H9 (cell line): ENCODE measurements around the gene HOXD8. TPM values are rescaled to one million over a fixed set of nuclear protein-coding genes. Genes with fewer than 3 reads are reported as not detected.

ENCODE experiments used
- DNase-seq: peaks from one replicate; pipeline ENCODE4 v3.0.0-alpha.2; 2017
- H2AFZ ChIP-seq: one replicate; pipeline ENCODE4 v1.6.1; 2013; ENCODE audit warnings: mild to moderate bottlenecking, low read length, control low read depth, moderate library complexity
- H2AK5ac ChIP-seq: 2 replicates; pipeline ENCODE4 v1.6.1; 2013; ENCODE audit warnings: low read length, control low read depth, mixed read lengths; ENCODE audit not compliant: insufficient read length
- H2BK120ac ChIP-seq: one replicate; pipeline ENCODE4 v1.6.1; 2013; ENCODE audit warnings: low read depth, mild to moderate bottlenecking, low read length, control low read depth, inconsistent platforms; ENCODE audit not compliant: poor library complexity, severe bottlenecking
- H2BK12ac ChIP-seq: 2 replicates; pipeline ENCODE4 v1.6.1; 2013; ENCODE audit warnings: low read length, control low read depth, mixed read lengths, low read depth; ENCODE audit not compliant: insufficient read length
- H2BK15ac ChIP-seq: 2 replicates; pipeline ENCODE4 v1.6.1; 2013; ENCODE audit warnings: low read depth, low read length, control low read depth
- H2BK20ac ChIP-seq: one replicate; pipeline ENCODE4 v1.6.1; 2013; ENCODE audit warnings: low read depth, mild to moderate bottlenecking, low read length, control low read depth, inconsistent platforms; ENCODE audit not compliant: poor library complexity, severe bottlenecking
- H2BK5ac ChIP-seq: 2 replicates; pipeline ENCODE4 v1.6.1; 2013; ENCODE audit warnings: low read length, control low read depth, mixed read lengths; ENCODE audit not compliant: insufficient read length
- H3K14ac ChIP-seq: 2 replicates; pipeline ENCODE4 v1.6.1; 2013; ENCODE audit warnings: low read length, control low read depth; ENCODE audit not compliant: insufficient read depth
- H3K18ac ChIP-seq: 2 replicates; pipeline ENCODE4 v1.6.1; 2013; ENCODE audit warnings: low read depth, mild to moderate bottlenecking, mixed read lengths, low read length, control low read depth; ENCODE audit not compliant: insufficient read length
- H3K23ac ChIP-seq: 2 replicates; pipeline ENCODE4 v1.6.1; 2013; ENCODE audit warnings: low read length, control low read depth, mixed read lengths, low read depth; ENCODE audit not compliant: insufficient read length
- H3K23me2 ChIP-seq: 2 replicates; pipeline ENCODE4 v1.6.1; 2013; ENCODE audit warnings: low read depth, mild to moderate bottlenecking, mixed read lengths, low read length, control low read depth; ENCODE audit not compliant: insufficient read length, poor library complexity, severe bottlenecking
- H3K27ac ChIP-seq: 2 replicates; pipeline ENCODE4 v1.5.1; 2013; ENCODE audit warnings: low read length, control low read depth, mixed read lengths, low read depth; ENCODE audit not compliant: insufficient read length
- H3K27me3 ChIP-seq: 2 replicates; pipeline ENCODE4 v1.6.1; 2013; ENCODE audit warnings: low read length, control low read depth, inconsistent platforms; ENCODE audit not compliant: insufficient read depth
- H3K4ac ChIP-seq: 2 replicates; pipeline ENCODE4 v1.6.1; 2013; ENCODE audit warnings: low read depth, mild to moderate bottlenecking, control low read depth, inconsistent platforms, low read length, moderate library complexity
- H3K4me1 ChIP-seq: 2 replicates; pipeline ENCODE4 v1.6.1; 2013; ENCODE audit warnings: low read length, control low read depth, inconsistent platforms; ENCODE audit not compliant: insufficient read depth
- H3K4me2 ChIP-seq: 2 replicates; pipeline ENCODE4 v1.6.1; 2013; ENCODE audit warnings: low read length, control low read depth, mixed read lengths; ENCODE audit not compliant: insufficient read length, insufficient read depth
- H3K56ac ChIP-seq: 2 replicates; pipeline ENCODE4 v1.6.1; 2013; ENCODE audit warnings: low read depth, mild to moderate bottlenecking, mixed read lengths, low read length, control low read depth; ENCODE audit not compliant: insufficient read length
- H3K79me1 ChIP-seq: 2 replicates; pipeline ENCODE4 v1.6.1; 2013; ENCODE audit warnings: low read depth, mild to moderate bottlenecking, moderate library complexity, low read length, control low read depth, inconsistent platforms; ENCODE audit not compliant: insufficient read depth, poor library complexity, severe bottlenecking
- H3K79me2 ChIP-seq: 2 replicates; pipeline ENCODE4 v1.6.1; 2013; ENCODE audit warnings: low read length, control low read depth, inconsistent platforms; ENCODE audit not compliant: insufficient read depth
- H3K9ac ChIP-seq: 2 replicates; pipeline ENCODE4 v1.6.1; 2013; ENCODE audit warnings: low read length, control low read depth, mixed read lengths; ENCODE audit not compliant: insufficient read length; ENCODE audit errors: extremely low read depth
- H3K9me3 ChIP-seq: one replicate; pipeline ENCODE4 v1.6.1; 2013; ENCODE audit warnings: low read depth, low read length, inconsistent platforms; ENCODE audit not compliant: control insufficient read depth
- H3T11ph ChIP-seq: one replicate; pipeline ENCODE4 v1.6.1; 2013; ENCODE audit warnings: mild to moderate bottlenecking, low read length, control low read depth, inconsistent platforms
- H4K20me1 ChIP-seq: one replicate; pipeline ENCODE4 v1.6.1; 2013; ENCODE audit not compliant: control insufficient read depth, insufficient read length, insufficient read depth
- H4K5ac ChIP-seq: 2 replicates; pipeline ENCODE4 v1.6.1; 2013; ENCODE audit warnings: low read depth, mild to moderate bottlenecking, mixed read lengths, low read length, control low read depth; ENCODE audit not compliant: insufficient read length
- H4K8ac ChIP-seq: replicated peaks from 2 replicates; pipeline ENCODE4 v1.6.1; 2013; ENCODE audit warnings: low read length, control low read depth, mixed read lengths, low read depth; ENCODE audit not compliant: insufficient read length
- H4K91ac ChIP-seq: 2 replicates; pipeline ENCODE4 v1.6.1; 2013; ENCODE audit warnings: low read depth, mild to moderate bottlenecking, moderate library complexity, mixed read lengths, low read length, control low read depth; ENCODE audit not compliant: insufficient read length
- H3K27ac Mint-ChIP-seq, 3 experiments: 2 replicates in 2 of 3; 3 replicates in 1 of 3; pipeline ENCODE4 v1.8.0; 2020 to 2021; ENCODE audit warnings: mixed read lengths in 3 of 3, mild to moderate bottlenecking in 1 of 3, moderate library complexity in 1 of 3
- H3K27me3 Mint-ChIP-seq: 2 replicates; pipeline ENCODE4 v1.8.0; 2021; ENCODE audit warnings: low read depth, mild to moderate bottlenecking, moderate library complexity, mixed read lengths
- H3K36me3 Mint-ChIP-seq, 3 experiments: 2 replicates in 2 of 3; 3 replicates in 1 of 3; pipeline ENCODE4 v1.8.0; 2020 to 2021; ENCODE audit warnings: low read depth in 3 of 3, mixed read lengths in 3 of 3; ENCODE audit not compliant: insufficient read depth in 1 of 3
- H3K4me1 Mint-ChIP-seq, 2 experiments: 2 replicates each; pipeline ENCODE4 v1.8.0; 2020; ENCODE audit warnings: mixed read lengths in 2 of 2
- H3K4me3 Mint-ChIP-seq, 2 experiments: 2 replicates in 1 of 2; 3 replicates in 1 of 2; pipeline ENCODE4 v1.8.0; 2020 to 2021; ENCODE audit warnings: mild to moderate bottlenecking in 2 of 2, mixed read lengths in 2 of 2, moderate library complexity in 1 of 2
- H3K9me3 Mint-ChIP-seq, 2 experiments: 2 replicates in 1 of 2; 3 replicates in 1 of 2; pipeline ENCODE4 v1.8.0; 2020; ENCODE audit warnings: mild to moderate bottlenecking in 2 of 2, mixed read lengths in 2 of 2, moderate library complexity in 1 of 2
- WGBS: extraction: QIAGEN DNeasy Blood & Tissue Kit; methylation state at CpG from one replicate; pipeline ENCODE4 v1.1.7; 2013; ENCODE audit warnings: missing lambda C conversion rate, low lambda C conversion rate, mixed read lengths; ENCODE audit not compliant: insufficient read length; ENCODE audit errors: extremely low coverage; 5-methylcytosine and 5-hydroxymethylcytosine counted together
- total RNA-seq: library from RNA; stranded (reverse); gene quantifications from 2 replicates; pipeline ENCODE4 v1.2.1, GENCODE V29; 2021
- TF ChIP-seq, protein P1 (sequence below): fragments of 200-600 bp; sonication (generic); conservative IDR thresholded peaks from 3 replicates; pipeline ENCODE4 v1.8.0; 2021; ENCODE audit warnings: antibody characterized with exemption, mild to moderate bottlenecking

Gene HOXD8
- total RNA-seq, 1 experiment from 2014 or later = not detected

DNA sequence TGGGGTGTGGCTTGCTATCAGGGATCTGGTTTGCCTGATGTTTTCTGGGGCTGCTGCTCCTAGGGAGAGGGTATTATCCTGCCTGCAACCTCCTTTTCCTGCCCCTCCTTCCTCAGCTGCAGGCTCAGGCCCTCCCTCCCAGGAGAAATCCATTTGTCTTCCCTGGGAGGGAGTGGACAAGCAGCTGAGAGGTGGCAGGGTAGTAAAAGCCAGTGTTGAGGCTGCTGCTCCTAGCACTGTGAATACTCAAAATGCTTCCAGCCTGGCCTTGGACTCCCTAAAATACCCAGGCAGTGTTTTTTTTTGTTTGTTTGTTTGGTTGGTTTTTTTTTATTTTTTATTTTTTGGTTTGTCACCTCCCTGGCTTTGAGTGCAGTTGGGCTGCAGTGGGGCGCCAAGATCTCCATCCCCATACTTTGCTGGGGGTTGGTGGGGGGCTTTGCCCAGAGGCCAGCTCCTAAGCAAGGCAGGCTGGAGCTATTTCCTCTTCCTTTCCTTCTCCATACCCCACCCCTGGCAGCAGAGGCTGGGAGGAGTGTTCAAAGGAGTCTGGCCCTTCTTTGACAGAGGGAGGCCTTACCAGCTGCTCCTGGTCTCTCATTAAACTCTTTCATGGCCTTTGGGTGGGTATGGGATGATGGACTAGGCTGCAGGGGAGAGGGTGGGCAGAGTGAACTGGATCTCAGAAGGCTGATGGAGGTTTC lies 41.2 kb downstream of the HOXD8 start:
- no peak overlapping the region for H3K18ac ChIP-seq
- H3K79me2 ChIP-seq = no peaks in the 10 kb centered on the region
- no peak overlapping the region for H2AFZ ChIP-seq
- Mint-ChIP-seq H3K4me1 (peaks cover 12 to 25% of the 10 kb centered on the region in 2 experiments), H3K36me3 (no peaks in the 10 kb centered on the region; a peak in 1 of 7 replicates), H3K27ac (no peak overlapping the region), H3K4me3 (no peak overlapping the region; a peak in 1 of 5 replicates), H3K27me3 (peaks cover 100% of the 10 kb centered on the region), H3K9me3 (peaks cover 0 to 12% of the 10 kb centered on the region in 2 experiments; a peak in 3 of 5 replicates)
- H2BK120ac ChIP-seq = no peak overlapping the region
- H4K8ac ChIP-seq = no peak overlapping the region
- H3K9me3 ChIP-seq = no peaks in the 10 kb centered on the region
- no peak overlapping the region for H3K23ac ChIP-seq
- H3K14ac ChIP-seq = no peak overlapping the region
- no peak overlapping the region for H2BK20ac ChIP-seq
- no peaks in the 10 kb centered on the region for H3K4me1 ChIP-seq
- H3K56ac ChIP-seq = no peak overlapping the region
- no peak overlapping the region for H4K91ac ChIP-seq
- H2BK15ac ChIP-seq = no peak overlapping the region
- H3K79me1 ChIP-seq = no peaks in the 10 kb centered on the region
- H3K4me2 ChIP-seq = no peak overlapping the region
- no peak overlapping the region for H2BK5ac ChIP-seq
- DNase-seq = no peak
- no peak overlapping the region for H3K9ac ChIP-seq
- no peak overlapping the region for H3K27ac ChIP-seq
- no peak overlapping the region for H3K4ac ChIP-seq
- no peak overlapping the region for H3T11ph ChIP-seq
- no peaks in the 10 kb centered on the region for H4K20me1 ChIP-seq
- H2AK5ac ChIP-seq = no peak overlapping the region
- no peak overlapping the region for H2BK12ac ChIP-seq
- no CpG with 5 or more reads among the region's 1 CpG for WGBS
- TF ChIP-seq, protein P1, sequence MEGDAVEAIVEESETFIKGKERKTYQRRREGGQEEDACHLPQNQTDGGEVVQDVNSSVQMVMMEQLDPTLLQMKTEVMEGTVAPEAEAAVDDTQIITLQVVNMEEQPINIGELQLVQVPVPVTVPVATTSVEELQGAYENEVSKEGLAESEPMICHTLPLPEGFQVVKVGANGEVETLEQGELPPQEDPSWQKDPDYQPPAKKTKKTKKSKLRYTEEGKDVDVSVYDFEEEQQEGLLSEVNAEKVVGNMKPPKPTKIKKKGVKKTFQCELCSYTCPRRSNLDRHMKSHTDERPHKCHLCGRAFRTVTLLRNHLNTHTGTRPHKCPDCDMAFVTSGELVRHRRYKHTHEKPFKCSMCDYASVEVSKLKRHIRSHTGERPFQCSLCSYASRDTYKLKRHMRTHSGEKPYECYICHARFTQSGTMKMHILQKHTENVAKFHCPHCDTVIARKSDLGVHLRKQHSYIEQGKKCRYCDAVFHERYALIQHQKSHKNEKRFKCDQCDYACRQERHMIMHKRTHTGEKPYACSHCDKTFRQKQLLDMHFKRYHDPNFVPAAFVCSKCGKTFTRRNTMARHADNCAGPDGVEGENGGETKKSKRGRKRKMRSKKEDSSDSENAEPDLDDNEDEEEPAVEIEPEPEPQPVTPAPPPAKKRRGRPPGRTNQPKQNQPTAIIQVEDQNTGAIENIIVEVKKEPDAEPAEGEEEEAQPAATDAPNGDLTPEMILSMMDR = no peak
- H4K5ac ChIP-seq = no peak overlapping the region
- H3K27me3 ChIP-seq = peaks cover 97% of the 10 kb centered on the region
- H3K23me2 ChIP-seq = no peaks in the 10 kb centered on the region
